ENCODE measurements around the gene MFAP2. TPM values are rescaled to one million over a fixed set of nuclear protein-coding genes. Genes with fewer than 3 reads are reported as not detected.

MFAP2 gene
- total RNA-seq, 1 donor from 2014 or later = 260 TPM

Other genes with a start within 250 kb of the MFAP2 start
- 1,438 to 1,620 TPM (median 1,579 TPM) in 3 replicates for gene RNU1-4, start 240.1 kb downstream of the MFAP2 start, total RNA-seq
- 1,438 to 1,620 TPM (median 1,579 TPM) in 3 replicates for gene RNU1-2, start 84.6 kb downstream of the MFAP2 start, total RNA-seq
- gene CROCC, start 58.7 kb downstream of the MFAP2 start, total RNA-seq = 24.7 to 32.2 TPM (median 26.2 TPM) in 3 replicates
- 52.1 to 60.8 TPM (median 54.4 TPM) in 3 replicates for gene ATP13A2, start 31.3 kb upstream of the MFAP2 start, total RNA-seq
- gene SDHB, start 73.4 kb upstream of the MFAP2 start, total RNA-seq = 54.7 to 70.1 TPM (median 57.7 TPM) in 3 replicates
- 20.9 to 74.9 TPM (median 72.6 TPM) in 3 replicates for gene PADI2, start 138.8 kb upstream of the MFAP2 start, total RNA-seq
- 0.41 to 0.97 TPM (median 0.70 TPM) in 3 replicates for gene PADI1, start 224.5 kb upstream of the MFAP2 start, total RNA-seq

Measured in chondrocyte (in vitro differentiated cells).